ENCODE data around the gene ROGDI. TPM values are rescaled to one million over a fixed set of nuclear protein-coding genes. Genes with fewer than 3 reads are reported as not detected.

The ROGDI gene
- total and polyA plus RNA-seq, 2 of the 13 experiments (the other 11 are each of a cell fraction or from before 2014, with no cell fraction given) = 19.2 to 42.1 TPM

- TF ChIP-seq HNF4G (IDR thresholded peaks at IDR 0.05; ENCODE audit: borderline replicate concordance, low read depth, low read length) = peak; percentile 10; the same call in 1 of the 2 replicates
- TF ChIP-seq HNF4G (CRISPR knock-in tag; IDR thresholded peaks at IDR 0.05; ENCODE audit: borderline replicate concordance, low read depth) = no peak
- no peak for TF ChIP-seq CEBPB (IDR thresholded peaks at IDR 0.05; ENCODE audit: borderline replicate concordance, low read depth, low read length)
- no peak for TF ChIP-seq MIXL1 (CRISPR knock-in tag; IDR thresholded peaks at IDR 0.05)
- no peak for TF ChIP-seq ZNF839 (CRISPR knock-in tag; IDR thresholded peaks at IDR 0.05; ENCODE audit: borderline replicate concordance)
- no peak for TF ChIP-seq EEA1 (CRISPR knock-in tag; IDR thresholded peaks at IDR 0.05; ENCODE audit: borderline replicate concordance)
- TF ChIP-seq GTF3A (CRISPR knock-in tag; conservative IDR thresholded peaks at IDR 0.05) = no peak
- TF ChIP-seq BRD4 (CRISPR knock-in tag; IDR thresholded peaks at IDR 0.05) = no peak
- TF ChIP-seq ATF1 (CRISPR knock-in tag; IDR thresholded peaks at IDR 0.05) = 0 out of 2 replicates have a peak, but pooled peaks have one; percentile 21
- no peak for TF ChIP-seq PREB (CRISPR knock-in tag; IDR thresholded peaks at IDR 0.05)
- no peak for TF ChIP-seq MTF1 (CRISPR knock-in tag; IDR thresholded peaks at IDR 0.05)
- no peak for TF ChIP-seq BRF2 (CRISPR knock-in tag; IDR thresholded peaks at IDR 0.05)
- TF ChIP-seq RCOR2 (CRISPR knock-in tag; IDR thresholded peaks at IDR 0.05) = peak; percentile 23; the same call in 1 of the 2 replicates
- 0 out of 2 replicates have a peak, but pooled peaks have one; percentile 34 for TF ChIP-seq FOXK2 (IDR thresholded peaks at IDR 0.05)
- peak; percentile 90; the same call in 1 of the 2 replicates for TF ChIP-seq SP4 (CRISPR knock-in tag; IDR thresholded peaks at IDR 0.05)
- TF ChIP-seq, protein P1, sequence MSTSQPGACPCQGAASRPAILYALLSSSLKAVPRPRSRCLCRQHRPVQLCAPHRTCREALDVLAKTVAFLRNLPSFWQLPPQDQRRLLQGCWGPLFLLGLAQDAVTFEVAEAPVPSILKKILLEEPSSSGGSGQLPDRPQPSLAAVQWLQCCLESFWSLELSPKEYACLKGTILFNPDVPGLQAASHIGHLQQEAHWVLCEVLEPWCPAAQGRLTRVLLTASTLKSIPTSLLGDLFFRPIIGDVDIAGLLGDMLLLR (CRISPR knock-in tag; IDR thresholded peaks at IDR 0.05) = 0 out of 2 replicates have a peak, but pooled peaks have one; percentile 69
- no peak for TF ChIP-seq ZNF10 (CRISPR knock-in tag; IDR thresholded peaks at IDR 0.05; ENCODE audit: borderline replicate concordance, low read depth)
- TF ChIP-seq SALL2 (CRISPR knock-in tag; IDR thresholded peaks at IDR 0.05) = peak; percentile 36; the same call in 1 of the 2 replicates
- peak; percentile 97 for TF ChIP-seq POLR2AphosphoS5 (IDR thresholded peaks at IDR 0.05; ENCODE audit: low read depth, low read length)
- no peak for TF ChIP-seq ZNF589 (CRISPR knock-in tag; conservative IDR thresholded peaks at IDR 0.05)
- TF ChIP-seq KAT7 (CRISPR knock-in tag; IDR thresholded peaks at IDR 0.05; ENCODE audit: borderline replicate concordance) = no peak; the same call in 1 of the 2 replicates
- peak; percentile 96 for TF ChIP-seq GABPB1 (CRISPR knock-in tag; IDR thresholded peaks at IDR 0.05)
- TF ChIP-seq DMTF1 (CRISPR knock-in tag; IDR thresholded peaks at IDR 0.05) = no peak
- TF ChIP-seq ZNF256 (CRISPR knock-in tag; conservative IDR thresholded peaks at IDR 0.05) = 0 out of 2 replicates have a peak, but pooled peaks have one; percentile 57
Observed at GRCh38 chr16:4768549-4769305, 33.7 kb downstream of the ROGDI start (continued).
